Testis (tissue), 3 donors: ENCODE measurements around the gene CACNA1C. TPM values are rescaled to one million over a fixed set of nuclear protein-coding genes. Genes with fewer than 3 reads are reported as not detected.

Source experiments
- DNase-seq: peaks from one replicate; pipeline ENCODE4 v3.0.0-alpha.2; 2019
- H3K27ac ChIP-seq, 2 donors: fragments of 200-600 bp; sonication (generic); one replicate each; pipeline ENCODE4 v1.5.1; 2019
- H3K27me3 ChIP-seq: fragments of 200-600 bp; sonication (generic); one replicate; pipeline ENCODE4 v1.5.1; 2019
- H3K36me3 ChIP-seq: fragments of 200-600 bp; sonication (generic); one replicate; pipeline ENCODE4 v1.5.1; 2017; ENCODE audit warnings: low read depth; ENCODE audit errors: missing control alignments
- H3K4me1 ChIP-seq: fragments of 200-600 bp; sonication (generic); one replicate; pipeline ENCODE4 v1.5.1; 2019
- H3K4me3 ChIP-seq, 2 donors: fragments of 200-600 bp; sonication (generic); one replicate each; pipeline ENCODE4 v1.5.1; 2017 to 2019
- H3K9me3 ChIP-seq: fragments of 200-600 bp; sonication (generic); one replicate; pipeline ENCODE4 v1.5.1; 2017
- POLR2A ChIP-seq: fragments of 450-650 bp; IDR thresholded peaks from one replicate; pipeline ENCODE4 v1.6.1; 2017; ENCODE audit warnings: antibody characterized with exemption, mild to moderate bottlenecking, moderate library complexity
- WGBS, 2 donors: methylation state at CpG; one replicate each; pipeline ENCODE4 v1.1.5; 2018; 5-methylcytosine and 5-hydroxymethylcytosine counted together
- intact Hi-C: fragments of 100-400 bp; cut with DNase I; formaldehyde crosslinking; loops from one replicate; pipeline ENCODE4 v1.15.1; 2023; ENCODE audit warnings: low total_unique reads
- polyA plus RNA-seq: library from polyadenylated mRNA; stranded (reverse); fragments of 350-450 nt; fragmentation: Illumina TruSeq; extraction: RNeasy Lipid Tissue Mini Kit (QIAGEN cat#74804); gene quantifications from one replicate; pipeline ENCODE4 v1.2.3, GENCODE V29; 2014; ENCODE audit warnings: low read depth, low replicate concordance; ENCODE audit not compliant: insufficient read depth
- total RNA-seq, 2 donors: library from RNA; depleted of rRNA; stranded (reverse); fragments of >200 nt; gene quantifications; one replicate each; pipeline ENCODE4 v1.2.3, GENCODE V29; 2016
- TF ChIP-seq, protein P1 (sequence below), 3 experiments: fragments of 450-650 bp in 2 of 3; fragments of 200-600 bp in 1 of 3; sonication (generic) in 1 of 3; IDR thresholded peaks; one replicate each; pipeline ENCODE4 v1.5.1; 2016 to 2019; ENCODE audit warnings: antibody characterized with exemption in 3 of 3, mild to moderate bottlenecking in 2 of 3, moderate library complexity in 1 of 3

Gene CACNA1C
- total and polyA plus RNA-seq, 3 donors from 2014 or later = 20.3 to 36.8 (median 32.0) TPM

GRCh38 chr12:2495417-2496112 is 442.8 kb downstream of the CACNA1C start:
- no peak overlapping the region for H3K27ac ChIP-seq
- WGBS, 2 donors = 69 to 73% methylated on average over 6 of the region's 6 CpGs
- intact Hi-C loops = no loop called here

DNA sequence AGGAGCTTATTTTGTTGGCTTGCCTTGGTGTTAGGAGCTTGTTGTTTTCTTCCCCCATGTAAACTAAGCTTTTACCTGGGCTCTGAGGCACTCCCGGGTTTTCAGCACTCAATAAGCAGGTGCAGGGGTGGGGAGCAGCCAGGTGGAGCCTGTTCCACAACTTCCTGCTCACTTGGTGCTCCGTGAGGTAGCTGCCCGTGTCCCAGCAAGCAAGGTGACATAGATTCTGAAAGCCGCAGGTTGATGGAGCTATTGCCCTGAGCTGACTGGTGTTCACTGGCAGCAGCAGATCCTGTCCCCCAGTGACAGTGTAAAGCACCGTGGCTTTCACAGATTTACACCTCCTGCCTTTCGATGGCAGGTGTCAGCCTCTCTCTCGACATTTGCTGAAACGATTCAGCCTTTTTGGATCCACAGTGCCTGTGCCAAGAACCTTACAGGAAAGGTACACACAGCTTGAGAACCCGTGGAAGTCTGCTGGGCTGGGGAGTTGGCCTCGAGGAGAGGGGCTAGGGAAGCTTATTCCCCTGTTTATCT is 446.2 kb downstream of the CACNA1C start:
- Histone ChIP-seq H3K9me3 (no peaks in the 10 kb centered on the region), H3K27me3 (no peaks in the 10 kb centered on the region), H3K36me3 (no peaks in the 10 kb centered on the region), H3K27ac (no peak overlapping the region), H3K4me1 (peaks cover 7% of the 10 kb centered on the region), H3K4me3 (no peak overlapping the region)
- DNase-seq = no peak
- TF ChIP-seq, protein P1, sequence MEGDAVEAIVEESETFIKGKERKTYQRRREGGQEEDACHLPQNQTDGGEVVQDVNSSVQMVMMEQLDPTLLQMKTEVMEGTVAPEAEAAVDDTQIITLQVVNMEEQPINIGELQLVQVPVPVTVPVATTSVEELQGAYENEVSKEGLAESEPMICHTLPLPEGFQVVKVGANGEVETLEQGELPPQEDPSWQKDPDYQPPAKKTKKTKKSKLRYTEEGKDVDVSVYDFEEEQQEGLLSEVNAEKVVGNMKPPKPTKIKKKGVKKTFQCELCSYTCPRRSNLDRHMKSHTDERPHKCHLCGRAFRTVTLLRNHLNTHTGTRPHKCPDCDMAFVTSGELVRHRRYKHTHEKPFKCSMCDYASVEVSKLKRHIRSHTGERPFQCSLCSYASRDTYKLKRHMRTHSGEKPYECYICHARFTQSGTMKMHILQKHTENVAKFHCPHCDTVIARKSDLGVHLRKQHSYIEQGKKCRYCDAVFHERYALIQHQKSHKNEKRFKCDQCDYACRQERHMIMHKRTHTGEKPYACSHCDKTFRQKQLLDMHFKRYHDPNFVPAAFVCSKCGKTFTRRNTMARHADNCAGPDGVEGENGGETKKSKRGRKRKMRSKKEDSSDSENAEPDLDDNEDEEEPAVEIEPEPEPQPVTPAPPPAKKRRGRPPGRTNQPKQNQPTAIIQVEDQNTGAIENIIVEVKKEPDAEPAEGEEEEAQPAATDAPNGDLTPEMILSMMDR (IDR thresholded peaks at IDR 0.05) = no peak
- TF ChIP-seq POLR2A = no peak
- 86% methylated on average over 10 of the region's 10 CpGs for WGBS, 2 donors
- intact Hi-C loops = no loop called here

More at GRCh38 chr12:2495417-2496112, 442.8 kb downstream of the CACNA1C start:
- no peaks in the 10 kb centered on the region for H3K27me3 ChIP-seq
- no peak overlapping the region for H3K4me3 ChIP-seq
- H3K4me1 ChIP-seq = peaks cover 7% of the 10 kb centered on the region
- no peaks in the 10 kb centered on the region for H3K36me3 ChIP-seq
- no peaks in the 10 kb centered on the region for H3K9me3 ChIP-seq
- TF ChIP-seq, protein P1 (IDR thresholded peaks at IDR 0.05) = no peak
- TF ChIP-seq POLR2A = no peak
- no peak for DNase-seq

- WGBS, 2 donors = 67 to 77% methylated on average over 14 of the region's 14 CpGs
- no peaks in the 10 kb centered on the region for H3K9me3 ChIP-seq
- TF ChIP-seq, protein P1 (IDR thresholded peaks at IDR 0.05) = no peak
- TF ChIP-seq POLR2A = no peak
- H3K27me3 ChIP-seq = no peaks in the 10 kb centered on the region
- intact Hi-C loops = no loop called here
- H3K4me1 ChIP-seq = no peaks in the 10 kb centered on the region
- no peaks in the 10 kb centered on the region for H3K36me3 ChIP-seq
- H3K27ac ChIP-seq = no peak overlapping the region
- H3K4me3 ChIP-seq = no peak overlapping the region
- DNase-seq = no peak
Measured at GRCh38 chr12:2501464-2502191, 448.8 kb downstream of the CACNA1C start.

GRCh38 chr12:2503036-2503435 is 450.2 kb downstream of the CACNA1C start:
- no peak for TF ChIP-seq POLR2A
- TF ChIP-seq, protein P1 (IDR thresholded peaks at IDR 0.05) = no peak
- no peaks in the 10 kb centered on the region for H3K36me3 ChIP-seq
- H3K4me3 ChIP-seq = no peak overlapping the region
- intact Hi-C loops = no loop called here
- H3K4me1 ChIP-seq = no peaks in the 10 kb centered on the region
- H3K27ac ChIP-seq = no peak overlapping the region
- H3K9me3 ChIP-seq = no peaks in the 10 kb centered on the region
- no peaks in the 10 kb centered on the region for H3K27me3 ChIP-seq
- no peak for DNase-seq
- WGBS, 2 donors = 93% methylated on average over 2 to 5 of the region's 5 CpGs
